Fibroblast of peridontal ligament (primary cell): ENCODE measurements around the gene ABTB2.

Source experiments
- DNase-seq: peaks from one replicate; pipeline ENCODE4 v3.0.0-alpha.2; 2010; ENCODE audit errors: extremely low read depth

ABTB2 gene

DNA sequence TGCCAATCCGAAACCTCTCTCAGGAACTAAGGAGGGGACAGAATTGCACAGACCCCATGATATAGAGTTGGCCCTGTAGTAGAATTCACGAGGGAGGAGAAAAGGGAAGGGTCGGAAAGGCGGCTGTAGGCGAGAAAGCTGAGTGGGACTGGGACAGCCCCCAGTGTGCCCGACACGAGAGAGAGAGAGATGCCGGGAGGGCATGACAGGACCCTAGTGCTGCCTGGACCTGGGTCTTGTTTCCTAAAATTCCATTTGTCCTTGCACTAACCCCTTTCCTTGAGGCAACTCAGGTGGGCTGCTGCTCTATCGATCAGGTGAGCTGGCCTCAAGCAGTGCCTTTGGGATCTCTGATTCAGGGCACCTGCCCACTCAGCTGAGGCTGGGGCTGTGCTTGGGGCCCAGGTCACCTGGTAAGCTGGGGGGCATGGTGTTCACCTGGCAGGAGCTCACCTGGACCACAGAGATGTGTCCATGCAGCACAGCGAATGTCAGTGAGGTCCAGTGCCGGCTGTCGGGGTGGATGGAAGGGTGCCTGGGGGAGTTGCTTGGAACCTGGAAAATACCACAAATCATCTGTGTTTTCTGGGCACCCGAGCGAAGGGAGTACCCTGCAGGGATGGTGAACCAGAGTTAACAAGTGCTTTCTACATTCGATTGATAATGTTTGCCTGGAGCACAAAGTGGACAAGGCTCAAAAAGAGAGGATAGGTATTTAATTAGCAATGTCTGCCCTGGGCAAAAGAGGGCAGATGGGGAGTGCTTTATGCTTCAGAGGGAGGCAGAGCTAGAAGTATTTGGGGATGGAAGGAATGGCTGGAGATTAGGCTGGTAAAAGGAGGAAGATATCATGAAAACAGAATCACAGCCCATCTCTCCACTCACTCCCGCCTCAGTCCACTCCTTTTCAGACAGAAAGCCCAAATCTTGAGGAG is 190.7 kb downstream of the ABTB2 start:
- DNase-seq, result no peak

DNA sequence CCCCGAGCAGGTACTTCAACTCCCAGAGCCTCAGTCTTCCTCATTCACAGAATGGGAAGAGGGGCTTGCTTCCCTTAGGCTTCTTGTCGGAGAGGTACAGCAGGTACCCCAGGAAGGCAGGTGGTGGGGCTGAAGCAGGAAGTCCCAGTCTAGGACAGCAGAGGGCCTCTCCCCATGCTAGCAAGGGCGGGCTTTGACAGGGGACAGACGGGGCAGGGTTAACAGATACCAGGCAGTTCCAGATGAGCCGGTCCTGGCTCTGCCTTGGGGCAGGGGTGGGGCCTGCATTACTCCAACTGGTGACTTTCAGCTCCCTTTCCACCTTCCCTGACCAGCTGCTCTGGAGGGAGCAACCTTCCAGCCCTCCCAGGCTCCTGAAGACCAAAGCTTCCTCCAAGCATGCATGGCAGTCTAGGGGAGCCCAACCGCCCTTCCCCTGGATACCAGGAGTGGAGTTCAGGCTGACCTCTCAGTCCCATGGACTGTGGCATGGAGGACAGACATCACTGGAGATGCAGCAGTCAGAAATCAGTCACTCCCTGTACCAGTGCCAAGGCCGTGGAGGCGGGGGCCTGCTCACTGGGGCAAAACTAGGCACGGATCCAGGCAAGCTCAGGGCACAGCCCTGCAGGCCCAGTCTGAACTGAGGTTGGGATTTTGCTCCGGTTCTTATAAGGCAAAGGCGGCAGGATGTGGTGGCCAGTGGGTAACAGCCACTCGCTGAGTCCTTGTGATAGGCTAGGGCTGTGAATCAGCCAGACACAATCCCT is 191.8 kb downstream of the ABTB2 start:
- DNase-seq, result no peak

DNA sequence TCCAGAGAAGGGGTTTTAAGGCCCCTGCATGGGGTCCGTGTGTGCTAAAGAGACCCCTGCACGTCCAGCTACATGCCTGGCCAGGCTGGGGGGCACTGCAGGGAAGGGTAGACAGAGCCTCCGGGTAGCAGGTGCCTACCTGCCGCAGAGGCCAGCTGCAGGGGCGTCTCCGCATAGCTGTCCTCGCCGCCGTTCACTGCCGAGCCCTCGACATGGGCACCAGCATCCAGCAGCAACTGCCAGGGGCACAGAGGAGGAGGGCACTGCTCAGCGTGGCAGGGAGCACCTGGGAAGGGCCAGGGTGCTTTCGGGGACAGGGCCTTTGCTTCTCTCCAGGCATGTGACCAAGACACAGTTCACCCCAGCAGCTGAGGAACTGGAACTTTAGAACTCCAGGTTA is 192.7 kb downstream of the ABTB2 start:
- DNase-seq, result no peak

DNA sequence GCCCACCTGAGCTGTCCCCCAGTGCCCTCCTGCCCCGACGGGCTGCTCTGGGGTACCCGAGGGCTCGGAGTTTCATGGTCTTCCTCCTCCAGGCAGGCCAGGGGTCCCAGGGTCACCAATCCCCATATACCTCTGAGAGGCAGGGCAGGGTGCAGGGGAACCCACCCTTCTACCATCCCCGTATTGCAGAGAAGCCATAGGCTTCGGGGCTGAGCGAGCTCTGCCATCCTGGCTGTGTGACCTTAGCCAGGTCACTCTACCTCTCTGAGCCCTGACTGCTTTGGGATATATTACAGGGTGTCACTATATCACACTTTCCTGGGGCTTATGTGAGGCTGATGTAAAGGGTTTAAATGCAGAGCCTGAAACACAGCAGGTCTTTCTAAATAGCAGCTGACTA is 195.0 kb downstream of the ABTB2 start:
- no peak for DNase-seq

DNA sequence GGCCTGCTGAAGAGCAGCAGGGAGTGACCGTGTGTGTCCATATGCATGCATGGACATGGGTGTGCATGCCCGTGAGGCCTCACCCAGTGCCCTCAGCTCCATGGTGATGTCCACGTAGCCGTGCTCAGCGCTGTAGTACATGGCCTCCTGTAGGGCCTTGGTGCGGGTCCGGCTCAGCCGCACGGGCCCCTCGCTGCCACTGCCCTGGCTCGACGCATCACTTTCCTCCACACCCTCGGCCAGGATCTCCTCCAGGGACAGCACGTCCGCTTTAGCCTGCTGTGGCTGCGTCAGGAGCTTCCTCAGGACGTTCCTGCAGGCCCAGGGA is 195.4 kb downstream of the ABTB2 start:
- DNase-seq, result no peak

DNA sequence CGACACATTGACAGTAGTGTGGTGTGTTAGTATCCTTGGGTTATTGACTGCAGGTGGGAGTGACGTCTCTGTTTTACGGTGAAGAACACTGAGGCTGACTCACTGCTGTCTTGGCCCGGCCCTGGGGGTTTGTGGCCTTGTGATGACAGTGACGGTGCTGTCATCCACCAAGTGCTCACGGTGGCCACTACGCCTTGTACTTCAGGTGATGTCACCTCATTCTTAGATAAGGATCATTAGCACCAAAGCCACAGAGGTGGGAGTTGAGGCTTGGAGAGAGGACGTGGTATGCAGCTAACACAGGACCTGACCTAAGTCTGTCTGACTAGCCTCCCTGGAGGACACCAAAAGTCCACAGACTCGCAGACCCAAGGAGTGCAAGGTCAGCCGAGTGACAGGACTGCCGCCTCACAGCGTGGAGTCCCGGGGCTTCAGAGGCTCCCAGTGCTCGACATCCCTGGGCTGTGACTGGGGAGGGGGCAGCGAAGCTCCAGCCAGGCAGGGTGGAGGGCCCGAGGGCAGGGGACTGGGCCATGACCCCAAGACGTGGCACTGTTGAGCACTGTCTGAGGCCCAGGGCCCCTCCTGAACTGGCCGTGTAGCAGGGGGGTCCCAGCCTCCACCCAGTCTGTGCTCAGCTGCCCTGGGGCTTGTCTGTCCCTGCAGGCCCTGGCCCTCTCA is 195.9 kb downstream of the ABTB2 start:
- no peak for DNase-seq

DNA sequence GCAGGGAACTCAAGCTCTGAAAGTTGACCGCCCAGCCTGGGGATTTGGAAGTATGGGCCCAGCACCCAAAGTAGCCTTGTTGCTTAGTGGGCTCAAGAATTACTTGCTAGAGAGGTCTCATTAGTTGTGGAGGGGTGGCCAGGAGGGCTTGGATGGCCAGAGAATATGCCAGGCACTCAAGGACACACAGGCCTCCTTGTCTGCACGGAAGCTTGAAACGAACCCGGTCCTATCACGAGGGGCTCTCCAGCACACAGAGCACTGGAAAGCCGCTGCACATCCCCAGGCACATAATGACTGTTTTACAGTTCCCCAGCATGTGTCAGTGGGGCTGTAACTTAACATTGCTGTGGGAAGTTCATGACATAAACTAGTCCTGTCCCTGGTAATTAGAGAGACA is 196.4 kb downstream of the ABTB2 start:
- DNase-seq, result no peak

DNA sequence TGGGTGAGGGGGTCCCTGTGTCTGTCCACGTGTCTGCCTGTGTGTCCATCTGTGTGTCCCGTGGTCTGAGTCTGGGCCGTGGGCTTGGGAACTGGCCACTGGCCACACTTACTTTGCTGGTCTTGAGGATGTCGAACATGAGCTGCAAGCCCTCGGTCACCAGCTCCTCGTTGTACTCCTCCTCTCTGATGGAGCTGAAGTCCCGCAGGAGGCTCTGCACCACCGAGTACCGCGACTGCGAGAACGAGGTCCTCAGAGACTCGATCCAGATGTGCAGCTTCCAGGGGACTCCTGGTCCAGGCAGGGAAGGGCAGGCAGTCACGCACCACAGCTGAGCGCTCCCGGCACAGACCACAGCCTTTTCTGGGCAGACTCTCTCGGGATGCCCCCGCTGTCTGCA is 197.0 kb downstream of the ABTB2 start:
- no peak for DNase-seq

DNA sequence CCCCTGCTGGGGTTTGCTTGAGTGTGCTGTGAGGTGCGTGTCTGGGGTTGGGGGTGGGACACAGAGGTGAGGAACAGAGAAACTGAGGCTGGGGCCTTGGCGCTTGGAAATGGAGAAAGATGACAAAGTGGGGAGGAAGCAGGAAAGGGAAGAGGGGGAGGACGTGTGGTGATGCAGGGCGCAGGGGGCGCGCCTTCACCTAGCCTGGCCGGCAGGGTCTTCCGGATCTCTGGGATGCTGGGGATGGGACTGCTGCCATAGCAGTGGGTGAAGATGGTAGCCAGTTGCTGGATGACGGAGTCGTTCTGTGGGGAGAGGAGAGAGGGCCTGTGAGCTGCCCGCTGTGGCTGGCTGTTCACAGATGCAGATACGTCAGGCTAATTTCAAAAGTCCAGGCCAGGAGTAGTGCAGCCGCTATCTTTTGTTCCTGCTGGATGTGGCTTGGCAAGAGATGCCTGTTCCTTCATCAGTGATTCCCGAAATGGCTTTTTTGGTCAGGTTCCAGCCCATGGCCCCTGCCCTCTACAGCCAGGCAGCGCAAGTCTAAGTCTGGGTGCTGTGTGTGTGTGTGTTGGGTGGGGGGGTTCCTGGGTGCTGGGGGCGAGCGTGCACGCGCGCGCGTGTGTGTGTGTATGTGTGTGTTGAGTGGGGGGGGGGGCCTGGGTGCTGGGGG is 197.6 kb downstream of the ABTB2 start:
- no peak for DNase-seq

DNA sequence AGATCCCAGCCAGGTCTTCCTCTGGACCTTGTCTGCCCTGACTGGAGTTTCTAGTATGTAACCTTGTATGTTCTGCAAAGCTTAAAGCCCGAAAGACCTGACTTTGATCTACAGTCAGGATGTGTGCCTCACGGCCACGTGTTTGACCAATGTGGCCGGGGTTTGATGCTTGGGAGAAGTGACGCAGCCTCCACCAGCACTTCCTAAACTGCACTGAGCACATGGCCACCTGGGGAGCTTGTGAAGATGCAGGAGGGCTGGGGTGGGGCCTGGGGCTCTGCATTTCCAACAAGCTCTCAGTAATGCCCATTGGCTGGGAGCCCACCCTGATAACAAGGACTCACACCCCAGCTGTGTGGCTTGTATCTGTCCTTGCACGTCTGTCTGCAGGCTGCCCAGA is 199.1 kb downstream of the ABTB2 start:
- no peak for DNase-seq

DNA sequence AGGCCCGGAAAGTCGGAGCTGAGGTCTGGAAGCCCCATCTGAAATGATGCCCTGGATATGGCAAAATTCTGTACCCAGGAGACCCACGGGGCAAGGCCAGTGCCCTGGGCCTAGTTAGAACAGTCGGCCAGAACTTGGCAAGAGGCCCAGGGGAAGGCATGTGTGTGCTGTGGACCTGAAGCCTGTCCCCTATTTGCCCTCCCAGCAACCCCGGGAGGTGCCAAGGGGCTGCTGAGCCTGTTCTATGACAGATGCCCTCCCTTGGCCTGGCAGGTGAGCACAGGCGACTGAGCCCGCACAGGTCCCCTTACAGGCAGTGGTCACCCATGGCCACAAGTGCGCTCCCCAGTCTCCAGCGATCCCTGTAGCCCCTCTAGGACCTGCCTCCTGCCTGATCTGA is 200.6 kb downstream of the ABTB2 start:
- DNase-seq, result no peak

DNA sequence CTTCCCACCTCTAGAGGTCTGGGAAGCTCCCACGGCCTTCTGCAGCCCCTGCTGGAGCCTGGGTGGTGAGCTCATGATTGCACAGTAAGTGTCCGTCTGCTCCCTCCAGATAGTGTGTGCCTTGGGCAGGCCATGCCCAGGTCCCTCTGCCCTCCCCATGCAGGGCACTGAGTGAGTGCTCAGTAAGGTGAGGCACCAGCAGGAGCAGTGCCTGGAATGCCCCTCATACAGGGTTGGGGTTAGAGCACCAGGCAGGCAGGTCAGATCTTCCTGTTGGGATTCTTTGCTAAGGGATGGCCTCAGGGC is 202.1 kb downstream of the ABTB2 start:
- no peak for DNase-seq

DNA sequence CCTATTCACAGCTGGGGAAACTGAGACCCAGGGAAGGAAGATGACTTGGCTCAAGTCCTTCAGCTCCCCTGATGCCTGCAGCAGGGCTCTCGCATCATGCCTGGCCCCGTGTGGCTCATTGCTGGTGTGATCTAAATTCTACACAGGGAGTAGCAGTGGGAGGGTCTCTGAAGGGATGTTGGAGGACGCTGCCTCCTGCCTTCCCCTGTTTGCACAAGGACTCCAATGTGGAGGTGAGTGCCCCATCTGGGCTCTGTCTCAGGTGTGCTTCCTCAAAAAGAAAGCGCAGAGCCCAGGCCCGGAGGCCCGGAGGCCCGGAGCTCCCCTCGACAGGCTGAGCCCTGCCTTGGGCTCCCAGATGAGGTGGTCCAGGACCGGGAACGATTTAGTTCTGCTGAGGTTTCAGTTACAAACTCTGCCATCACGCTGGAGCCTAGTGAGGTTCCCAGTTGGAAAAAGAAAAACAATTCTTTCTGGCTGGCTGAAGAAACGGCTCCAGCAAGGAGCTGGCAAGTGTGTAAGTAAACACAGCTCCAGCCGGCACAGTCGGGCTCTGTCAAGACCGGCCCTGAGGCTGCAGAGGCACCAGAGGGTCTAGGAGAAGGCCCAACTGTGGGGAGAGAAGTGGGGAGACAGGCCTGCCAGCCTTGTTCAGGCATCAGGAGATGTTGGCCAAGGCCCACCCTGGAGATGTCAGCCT is 202.6 kb downstream of the ABTB2 start:
- peak; percentile 19 for DNase-seq

DNA sequence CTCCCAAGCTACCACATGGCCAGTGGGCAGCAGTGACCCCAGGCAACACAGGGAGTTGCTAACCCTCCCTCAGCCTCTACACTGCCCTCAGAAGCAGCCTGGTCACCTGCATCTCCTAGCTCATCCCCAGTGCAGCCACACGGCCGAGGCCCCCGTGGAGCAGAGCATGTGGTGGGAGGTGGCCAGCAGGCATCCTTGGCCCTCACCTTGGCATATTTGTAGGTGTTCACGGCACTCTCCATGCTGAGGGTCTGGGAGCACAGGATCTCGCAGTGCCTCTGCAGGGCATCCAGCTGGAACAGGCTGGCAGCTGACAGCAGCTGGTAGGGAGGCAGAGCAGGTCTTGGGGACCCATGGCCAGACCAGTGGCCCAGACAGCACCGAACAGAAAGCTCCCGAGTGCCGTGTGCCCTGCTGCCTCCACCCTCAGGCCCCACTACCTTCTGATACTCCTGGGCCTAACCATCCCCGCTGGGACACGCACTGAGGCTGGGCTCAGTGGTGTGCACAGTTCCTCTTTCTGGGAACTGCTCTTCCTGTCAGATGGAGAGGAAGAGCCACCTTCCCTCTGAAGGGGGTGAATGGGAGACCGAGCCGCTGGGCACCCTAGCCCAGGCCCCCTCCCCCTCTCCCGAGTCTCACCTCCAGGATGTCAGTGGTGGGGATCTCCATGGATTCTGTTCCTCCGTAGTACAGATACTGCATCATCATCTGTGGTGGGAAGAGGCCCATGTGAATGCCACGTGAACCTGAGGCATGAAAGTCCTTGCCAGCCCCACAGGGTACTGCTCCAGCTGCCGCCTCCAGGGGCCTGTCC is 203.5 kb downstream of the ABTB2 start:
- DNase-seq, result no peak

DNA sequence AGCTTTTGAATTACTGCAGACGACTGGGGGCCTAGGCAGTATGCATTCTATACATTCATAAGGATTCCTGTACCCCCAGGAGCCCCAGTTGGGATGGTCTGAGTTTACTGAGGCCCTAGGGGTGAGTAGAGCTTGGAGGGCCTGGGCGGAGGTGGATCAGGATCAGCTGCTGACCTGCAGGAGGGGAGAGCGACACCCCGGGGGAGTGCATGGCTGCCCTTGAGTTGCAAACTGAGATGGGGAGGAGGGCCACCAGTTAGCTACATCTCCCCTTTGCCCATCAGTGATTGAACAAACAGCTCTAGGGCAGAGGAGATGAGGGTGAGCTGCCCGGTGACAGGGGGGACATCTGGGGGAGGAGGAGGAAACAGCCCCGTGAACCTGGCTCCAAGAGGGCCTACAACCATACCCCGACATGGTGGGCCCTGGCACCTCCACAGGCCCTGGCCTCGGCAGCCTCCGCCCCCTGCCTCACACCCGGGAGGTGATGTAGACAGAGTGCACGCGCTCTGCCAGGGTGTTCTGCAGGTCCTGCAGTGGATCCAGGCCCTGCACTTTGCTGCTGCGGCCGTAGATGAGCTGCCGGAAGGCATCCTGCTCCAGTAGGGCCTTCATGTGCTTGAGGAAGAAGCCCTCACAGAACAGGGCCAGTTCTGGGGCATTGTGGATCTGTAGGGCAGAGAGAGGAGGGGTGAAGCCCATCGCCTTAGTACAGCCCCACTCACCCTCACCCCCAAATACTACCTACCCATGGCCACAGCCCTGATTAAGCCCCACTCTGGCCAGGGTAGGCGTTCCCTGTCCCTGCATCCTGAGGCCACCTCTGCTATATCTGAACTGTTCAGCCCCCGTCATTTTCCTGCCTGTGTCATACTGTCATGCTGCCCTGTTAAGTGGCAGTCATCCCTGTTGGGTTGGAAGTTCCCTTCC is 205.6 kb downstream of the ABTB2 start:
- no peak for DNase-seq

DNA sequence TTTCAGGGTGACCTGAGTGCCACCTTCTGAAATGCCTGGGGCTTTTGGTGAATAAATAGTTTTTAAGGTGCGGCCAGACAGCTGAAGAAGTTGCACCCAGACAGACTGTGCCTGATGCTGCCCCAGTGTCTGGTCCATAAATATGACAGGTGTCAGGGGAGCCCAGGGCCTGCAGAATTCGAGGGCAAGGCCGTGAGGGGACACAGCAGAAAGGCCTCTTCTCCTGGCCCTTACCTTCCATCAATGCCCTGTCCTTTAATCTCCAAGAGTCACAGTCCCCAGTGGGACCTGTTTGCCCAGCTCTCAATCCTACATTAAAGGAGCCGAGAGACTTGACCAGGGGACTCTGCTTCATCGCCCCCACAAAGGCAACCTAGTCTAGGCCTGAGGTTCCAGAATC is 206.6 kb downstream of the ABTB2 start:
- DNase-seq, result no peak

DNA sequence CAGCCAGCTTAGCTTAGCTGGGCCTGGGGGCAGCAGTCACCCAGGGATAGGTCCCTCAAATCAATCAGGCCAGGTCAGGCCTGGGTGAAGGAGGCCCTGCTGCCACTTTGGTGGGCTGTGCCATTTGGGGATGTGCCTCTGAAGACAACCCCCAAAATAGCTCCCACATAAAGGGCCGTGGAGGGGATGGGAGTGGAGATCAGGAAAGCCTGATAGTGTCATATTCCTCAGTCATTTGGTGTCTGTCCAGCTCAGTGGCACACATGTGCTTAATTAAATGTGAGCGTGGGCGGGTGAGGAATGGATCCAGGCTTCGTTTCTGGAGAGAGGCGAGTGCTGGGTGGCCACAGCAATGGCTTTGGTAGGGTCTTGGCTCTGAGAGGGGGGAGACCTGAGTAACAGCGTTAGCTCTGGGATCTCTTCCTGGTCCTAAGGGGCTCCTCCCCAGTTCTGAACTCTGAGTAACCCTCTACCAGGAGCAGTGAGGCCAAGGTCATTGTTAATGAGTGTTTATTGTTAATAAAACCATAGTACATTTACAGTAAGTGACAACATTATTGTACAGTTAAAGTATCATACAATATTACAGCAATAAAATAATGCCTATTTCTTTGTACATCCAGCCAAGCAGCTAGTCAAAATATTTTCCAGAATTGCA is 207.2 kb downstream of the ABTB2 start:
- peak; percentile 25 for DNase-seq

DNA sequence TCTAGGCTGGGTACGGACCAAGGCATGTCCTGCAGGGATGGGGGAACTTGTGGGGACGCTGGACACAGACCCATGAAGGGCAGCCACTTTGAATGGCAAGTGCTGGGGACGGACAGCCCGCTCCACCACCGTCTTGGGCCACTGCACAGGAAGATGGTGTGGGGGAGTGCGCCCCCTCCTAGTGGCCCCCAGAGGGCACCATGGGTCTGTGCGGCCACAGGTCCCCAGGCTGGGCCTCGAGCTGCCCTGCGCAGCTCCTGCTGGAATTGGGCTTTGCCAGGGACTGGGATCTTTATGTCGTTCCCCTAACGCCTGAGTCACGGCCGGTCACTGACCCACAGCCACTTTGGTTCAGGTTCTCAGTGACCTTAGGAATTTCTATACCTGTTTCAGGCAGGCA is 208.0 kb downstream of the ABTB2 start:
- DNase-seq, result peak; percentile 17

DNA sequence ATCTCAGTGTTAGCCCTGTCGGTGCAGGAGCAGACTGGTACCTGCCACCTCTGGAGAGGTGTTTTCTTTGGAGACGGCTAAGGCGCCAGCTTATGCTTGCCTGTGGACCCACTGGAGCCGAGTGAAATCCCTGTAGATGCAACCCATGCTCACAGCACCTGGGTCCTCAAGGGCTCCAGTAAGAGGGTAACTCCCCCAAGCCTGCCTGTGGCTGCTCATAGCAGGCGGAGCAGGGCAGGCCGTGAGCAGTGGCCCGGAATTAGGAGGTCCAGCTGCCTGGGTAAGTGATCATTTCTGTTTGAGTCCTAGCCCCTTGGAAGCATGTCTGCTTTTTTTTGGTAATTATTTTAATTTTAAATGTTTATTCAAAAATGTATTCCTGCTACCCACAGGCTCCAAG is 208.5 kb downstream of the ABTB2 start:
- DNase-seq, result no peak
